Amniotic epithelial cell (primary cell): ENCODE results near the gene HRH4.

Source experiments
- DNase-seq: peaks from one replicate; pipeline ENCODE4 v3.0.0-alpha.2; 2010; ENCODE audit warnings: low read depth

HRH4 gene

GRCh38 chr18:24460388-24460787, at the start of gene HRH4:
TSS of gene HRH4 (plus strand) at chr18:24460637. CDS start at chr18:24460729, 92 bp downstream.
- DNase-seq: no peak

DNA sequence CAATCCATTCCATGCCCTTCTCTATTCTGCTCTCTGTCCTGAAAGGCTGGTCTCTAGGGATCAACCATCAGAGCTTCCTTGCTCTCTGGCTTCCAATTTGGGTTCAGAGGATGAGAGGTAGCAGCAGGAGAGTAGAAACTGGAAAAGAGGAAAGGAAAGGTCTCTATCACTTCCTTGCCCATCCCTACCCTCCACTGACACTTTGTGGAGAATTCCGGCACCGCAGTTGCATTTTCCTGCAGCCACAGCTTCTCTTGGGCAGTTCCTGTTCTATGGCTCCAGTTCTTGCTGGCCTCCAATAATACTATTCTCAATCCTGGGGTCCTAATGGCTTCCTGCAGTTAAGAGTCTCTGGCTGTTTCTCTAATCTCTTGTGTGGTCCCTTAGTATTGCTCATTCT, 47.3 kb upstream of the HRH4 start:
- DNase-seq: no peak

DNA sequence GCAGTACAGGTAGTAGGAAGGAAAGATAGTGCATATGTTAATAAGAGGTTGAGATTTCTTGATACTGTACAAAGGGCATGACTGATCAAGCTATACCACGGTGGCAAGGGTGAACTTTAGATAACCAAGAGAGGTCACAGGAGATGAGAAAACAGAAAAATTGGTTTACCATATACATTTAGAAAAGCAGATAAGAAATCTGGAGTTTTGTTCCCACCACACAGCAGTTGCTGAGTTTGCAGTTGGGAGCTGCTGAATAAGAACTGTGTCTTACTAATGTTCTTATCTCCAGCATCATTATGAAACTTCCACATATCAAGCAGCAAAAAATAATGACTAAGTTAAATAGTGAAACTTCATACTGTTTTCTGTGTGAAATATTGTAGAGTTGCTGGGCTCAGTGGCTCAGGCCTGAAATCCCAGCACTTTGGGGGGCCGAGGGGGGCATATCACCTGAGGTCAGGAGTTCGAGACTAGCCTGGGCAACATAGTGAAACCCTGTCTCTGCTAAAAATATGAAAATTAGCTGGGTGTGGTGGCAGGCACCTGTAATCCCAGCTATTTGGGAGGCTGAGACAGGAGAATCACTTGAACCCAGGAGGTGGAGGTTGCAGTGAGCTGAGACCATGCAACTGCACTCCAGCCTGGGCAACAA, 46.0 kb upstream of the HRH4 start:
- DNase-seq: peak; percentile 63

GRCh38 chr18:24417480-24417879, 43.0 kb upstream of the HRH4 start:
- no peak for DNase-seq

- no peak for DNase-seq
Measured at GRCh38 chr18:24420551-24420950, 39.9 kb upstream of the HRH4 start.

DNA sequence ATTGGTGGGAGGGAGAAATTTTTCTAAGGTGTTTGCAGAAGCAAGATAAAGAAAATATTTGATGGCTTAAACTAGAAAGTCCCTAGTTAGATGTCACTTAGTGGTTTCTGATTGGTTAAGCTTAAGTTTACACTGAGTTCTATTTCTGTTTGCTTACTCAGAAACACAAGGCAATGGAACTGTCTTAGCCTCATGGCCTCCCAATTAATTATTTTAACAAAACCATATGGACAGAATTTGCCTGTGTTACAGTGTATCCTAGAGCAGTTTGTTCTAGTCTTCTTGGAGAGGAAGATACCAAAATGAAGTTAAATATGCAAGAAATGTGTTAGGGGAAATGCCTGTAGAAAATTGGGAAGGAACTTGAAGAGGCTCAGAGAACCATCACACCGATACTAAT, 38.6 kb upstream of the HRH4 start:
- DNase-seq: no peak

GRCh38 chr18:24426073-24426397, 34.4 kb upstream of the HRH4 start:
- no peak for DNase-seq

- peak; percentile 69 for DNase-seq
Measured at GRCh38 chr18:24426398-24427294, 33.8 kb upstream of the HRH4 start, which contains the start of gene IMPACT. TSS of gene IMPACT (plus strand) at chr18:24426670. CDS start at chr18:24426757, 87 bp downstream.

DNA sequence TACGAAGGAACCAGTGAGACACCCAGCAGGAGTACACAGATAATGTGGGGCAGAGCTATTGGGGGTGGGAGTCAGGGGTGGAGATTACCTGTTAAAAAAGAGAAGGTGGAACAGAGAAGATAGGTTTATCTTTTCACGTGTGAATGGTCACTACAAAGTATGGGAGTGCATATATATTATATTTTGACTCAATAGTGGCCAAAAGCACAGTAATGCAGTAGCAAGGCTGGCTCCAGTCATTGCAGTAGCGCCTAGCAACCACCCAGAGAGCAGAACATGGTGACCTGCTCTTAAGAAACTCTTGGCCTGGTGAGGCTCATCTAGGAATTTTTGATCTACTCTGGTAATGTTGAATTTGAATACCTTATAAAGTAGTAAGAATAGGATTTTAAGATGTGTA, 33.0 kb upstream of the HRH4 start:
- peak; percentile 37 for DNase-seq

GRCh38 chr18:24428709-24429108, 31.7 kb upstream of the HRH4 start:
- no peak for DNase-seq

DNA sequence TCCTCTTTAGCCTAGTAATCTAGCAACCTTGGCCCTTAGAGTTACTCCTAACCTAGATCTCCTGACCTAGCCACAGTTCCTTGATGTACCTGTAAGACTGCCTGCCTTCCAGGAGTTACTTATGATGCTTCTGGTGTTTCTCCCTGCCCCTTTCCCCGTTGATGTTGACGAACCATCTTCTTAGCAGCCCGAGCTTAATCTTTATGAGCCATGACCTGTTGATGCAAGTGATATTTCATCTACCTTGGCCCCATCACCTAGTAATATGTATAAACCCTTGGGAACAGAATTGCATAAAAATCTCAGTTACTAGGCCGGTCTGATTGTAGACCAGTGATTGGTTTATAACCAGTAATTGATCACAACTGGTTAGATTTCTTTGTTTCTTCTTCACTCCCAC, 31.2 kb upstream of the HRH4 start:
- DNase-seq: no peak

DNA sequence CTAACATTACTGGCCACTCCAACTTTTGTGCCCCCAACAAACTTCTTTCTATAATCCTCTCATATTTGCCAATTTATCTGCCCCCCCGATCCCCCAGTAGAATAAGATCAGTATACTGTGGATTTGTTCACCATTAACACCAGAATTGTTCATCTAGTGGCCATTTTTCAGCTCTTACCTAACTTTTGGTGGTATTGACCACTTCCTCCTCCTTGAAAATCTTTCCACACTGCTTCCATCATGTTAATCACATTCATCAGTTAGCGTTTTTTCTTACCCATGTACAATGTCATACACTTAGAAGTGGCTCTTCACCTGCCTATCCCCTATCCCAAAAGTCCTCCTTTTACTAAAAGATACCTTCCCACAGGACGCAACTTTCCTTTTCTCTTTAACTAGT, 27.8 kb upstream of the HRH4 start:
- DNase-seq: no peak

DNA sequence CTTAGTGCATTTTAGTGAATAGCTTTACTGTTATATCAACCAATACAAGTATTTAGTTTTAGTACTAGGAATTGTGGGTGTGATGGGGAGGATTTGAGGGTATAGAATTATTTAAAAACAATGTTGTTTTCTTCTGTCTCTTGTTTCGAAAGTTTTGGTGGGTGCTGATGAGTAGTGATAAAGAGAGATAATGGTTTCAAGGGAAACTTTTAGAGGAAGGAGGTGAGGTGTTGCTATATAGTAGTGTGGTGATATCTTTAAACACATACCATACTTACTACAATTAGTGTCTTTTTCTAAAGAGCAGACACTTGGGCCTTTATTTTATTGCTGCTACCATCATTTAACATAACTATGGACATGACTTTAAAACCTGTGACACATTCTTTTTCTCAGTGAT, 23.5 kb upstream of the HRH4 start:
- no peak for DNase-seq

GRCh38 chr18:24443870-24444269, 16.6 kb upstream of the HRH4 start:
- no peak for DNase-seq

GRCh38 chr18:24446453-24446852, 14.0 kb upstream of the HRH4 start:
- no peak for DNase-seq

DNA sequence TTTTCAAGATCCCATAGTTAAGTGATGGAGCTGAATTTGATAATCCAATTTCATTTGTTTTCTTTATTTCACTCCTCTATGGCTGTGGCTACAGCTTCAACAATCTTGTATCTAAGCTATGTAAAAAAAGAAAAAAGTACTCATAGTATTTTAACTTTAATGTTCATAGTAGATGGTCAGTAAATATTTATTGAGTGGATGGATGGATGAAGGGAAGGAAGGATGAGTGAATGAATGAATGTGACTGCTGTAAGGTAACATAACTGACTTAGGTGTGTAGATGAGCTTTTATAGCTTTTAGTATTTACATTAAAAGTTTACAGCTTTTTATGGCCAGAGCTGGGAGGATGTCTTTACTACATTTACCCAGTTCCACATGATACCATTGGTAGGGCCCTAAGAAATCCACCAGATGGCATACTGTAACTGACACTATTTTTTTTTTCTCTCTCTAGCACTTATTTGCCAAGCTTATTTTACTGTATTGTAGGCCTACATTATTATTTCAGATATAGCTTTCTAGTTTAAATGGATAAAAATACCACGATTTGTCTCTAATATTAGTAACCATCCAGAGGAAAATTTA, 13.4 kb upstream of the HRH4 start:
- DNase-seq: no peak

GRCh38 chr18:24447961-24448360, 12.5 kb upstream of the HRH4 start:
- DNase-seq: no peak

- DNase-seq: no peak
Measured at GRCh38 chr18:24456549-24456948, 3.9 kb upstream of the HRH4 start.

DNA sequence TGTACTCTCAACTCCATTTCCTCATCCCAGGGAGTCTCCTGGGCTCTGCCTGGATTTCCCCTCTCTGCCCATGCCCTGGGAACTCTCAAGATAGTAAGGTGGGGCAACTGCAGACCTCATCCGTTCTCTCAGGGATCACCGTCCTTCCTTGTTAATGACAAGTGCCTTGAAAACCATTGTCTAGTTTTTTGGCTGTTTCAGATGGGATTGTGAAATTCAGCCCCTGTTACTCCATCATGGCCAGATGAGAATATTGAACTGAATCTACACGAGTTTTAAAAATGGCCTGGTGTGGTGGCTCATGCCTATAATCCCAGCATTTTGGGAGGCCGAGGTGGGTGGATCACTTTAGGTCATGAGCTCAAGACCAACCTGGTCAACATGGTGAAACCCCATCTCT, 665 bp upstream of the HRH4 start:
- DNase-seq: no peak

DNA sequence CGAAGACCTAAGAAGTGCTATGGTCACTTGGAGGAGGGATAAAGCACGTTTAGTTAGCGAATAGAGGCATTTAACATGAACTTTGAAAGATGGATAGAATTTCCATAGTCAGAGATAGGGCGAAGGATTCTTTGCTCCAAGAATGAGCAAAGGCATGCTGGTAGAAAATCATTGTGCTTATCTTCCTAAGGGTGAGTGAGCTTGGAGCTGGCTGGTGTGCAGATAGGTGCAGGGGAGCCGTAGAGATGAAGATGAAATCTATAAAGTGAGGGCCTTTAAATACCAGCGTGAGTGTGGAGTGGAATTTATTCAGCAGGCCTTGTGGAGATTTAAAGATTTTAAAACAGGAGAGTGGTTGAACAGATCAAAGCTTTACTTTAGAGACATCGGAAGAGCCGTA, 1.6 kb downstream of the HRH4 start:
- no peak for DNase-seq

DNA sequence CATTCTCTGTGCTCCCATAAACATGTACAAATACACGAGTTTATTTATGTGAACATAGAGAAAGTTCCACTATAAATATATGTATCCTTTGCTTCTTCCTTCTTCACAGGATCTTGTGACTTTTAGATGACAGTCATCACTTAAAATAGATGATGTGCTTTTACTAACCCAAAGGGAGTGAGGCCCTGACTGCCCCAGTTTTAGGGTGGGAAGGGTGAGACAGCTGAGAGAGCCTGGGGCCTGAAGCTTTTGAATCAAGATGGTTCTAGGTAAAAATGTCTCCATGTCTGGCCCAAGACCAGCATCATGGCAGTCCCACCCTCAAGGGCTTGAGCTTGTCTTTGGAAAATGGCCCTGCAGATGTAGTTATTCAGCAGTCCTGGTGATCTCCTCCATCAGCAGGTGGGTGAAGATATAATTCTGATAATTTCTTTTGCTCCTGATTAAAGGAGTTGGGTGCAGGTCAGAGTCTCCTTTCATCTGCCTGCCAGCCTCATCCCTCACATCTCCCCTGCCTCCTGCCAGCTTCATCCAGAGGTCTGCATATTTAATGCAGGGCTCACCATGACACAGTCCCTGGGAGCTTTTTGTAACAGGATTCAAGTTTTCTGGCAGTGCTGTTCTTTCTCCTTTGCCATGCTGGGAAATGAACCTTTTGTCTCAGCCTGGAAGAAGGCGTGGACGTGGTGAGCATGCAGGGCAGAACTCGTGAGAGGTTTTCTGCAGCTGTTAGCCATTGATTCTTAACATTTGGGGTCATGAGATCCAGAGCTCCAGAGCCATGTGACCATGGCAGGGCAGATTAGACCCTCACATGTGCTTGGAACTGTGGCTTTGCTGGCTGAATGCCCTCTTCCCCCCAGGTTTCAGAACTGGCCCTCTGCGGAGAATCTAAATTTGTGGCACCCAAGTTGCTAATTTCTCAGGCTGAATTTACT, 2.7 kb downstream of the HRH4 start:
- DNase-seq: no peak

- DNase-seq: no peak
Measured at GRCh38 chr18:24465486-24465885, 5.0 kb downstream of the HRH4 start.
